Measurements from ENCODE around the gene TTF1. TPM values are rescaled to one million over a fixed set of nuclear protein-coding genes. Genes with fewer than 3 reads are reported as not detected.

The TTF1 gene
- total RNA-seq, result 8.2 and 8.6 TPM in 2 replicates

DNA sequence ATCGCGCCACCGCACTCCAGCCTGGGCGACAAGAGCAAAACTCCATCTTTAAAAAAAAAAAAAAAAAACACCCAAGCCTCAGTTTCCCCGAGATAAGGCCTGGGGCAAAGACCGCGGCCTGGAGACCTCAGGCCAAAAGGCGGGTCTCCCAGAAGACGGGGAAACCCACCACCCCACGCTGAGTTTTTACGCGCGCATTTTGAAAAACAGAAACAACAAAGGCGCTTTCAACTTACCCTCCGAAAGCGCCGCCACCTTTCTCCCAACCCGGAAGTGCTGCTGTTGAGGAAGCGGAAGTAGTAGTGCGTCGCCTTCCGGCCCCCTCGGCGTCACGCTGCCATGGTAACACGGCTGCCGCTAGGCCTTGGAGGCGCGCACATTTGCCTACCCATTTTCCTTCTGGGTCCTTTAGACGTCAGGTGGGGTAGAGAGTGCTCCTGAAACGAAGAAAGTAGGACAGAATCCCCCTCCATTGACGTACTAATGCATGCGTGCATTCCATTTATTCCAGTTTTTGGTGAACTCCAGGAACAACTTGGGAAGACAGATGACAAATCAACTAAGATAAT lies at the start of gene TTF1:
TTF1 (minus strand) TSS at position 287 of the 569 bp plus-strand sequence. CDS start 4,019 bp downstream, outside the sequence.

DNA sequence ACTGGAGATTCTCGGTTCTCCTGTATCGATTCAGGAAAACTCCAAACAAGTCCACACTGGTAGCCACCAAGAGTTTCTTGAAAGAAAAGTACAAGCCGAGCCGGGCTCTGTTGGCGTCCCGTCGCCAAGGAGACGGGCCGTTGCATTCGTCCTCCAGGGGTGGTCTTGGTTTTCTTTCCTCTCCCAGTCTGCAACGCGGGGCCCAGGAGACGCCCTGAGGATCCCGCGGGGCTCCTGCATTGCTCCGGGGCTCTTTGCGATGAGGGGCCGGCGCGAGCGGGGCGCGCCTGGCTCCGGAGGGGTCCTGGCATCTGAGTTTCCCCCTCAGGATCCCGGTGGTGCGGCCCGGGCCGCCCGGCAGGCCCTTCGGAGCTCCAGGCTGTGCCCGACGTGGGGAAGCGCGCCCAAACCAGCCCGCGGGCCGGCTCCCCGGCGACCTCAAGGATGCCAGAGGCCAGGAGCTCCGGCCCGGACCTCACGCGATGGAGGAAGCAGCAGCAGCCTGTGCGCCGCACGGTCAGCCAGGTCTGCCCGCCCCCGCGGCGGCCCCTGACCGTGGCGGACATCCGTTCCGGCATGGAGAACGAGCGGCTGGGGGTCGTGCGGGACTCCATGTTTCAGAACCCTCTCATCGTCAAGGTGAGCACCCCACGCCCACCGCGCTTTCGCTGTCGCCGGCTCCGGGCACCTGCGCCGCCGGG lies 3.3 kb upstream of the TTF1 start, which contains the start of gene CFAP77:
CFAP77 (plus strand) TSS at position 384 of the 701 bp plus-strand sequence; CDS start at position 445, 61 bp downstream.

DNA sequence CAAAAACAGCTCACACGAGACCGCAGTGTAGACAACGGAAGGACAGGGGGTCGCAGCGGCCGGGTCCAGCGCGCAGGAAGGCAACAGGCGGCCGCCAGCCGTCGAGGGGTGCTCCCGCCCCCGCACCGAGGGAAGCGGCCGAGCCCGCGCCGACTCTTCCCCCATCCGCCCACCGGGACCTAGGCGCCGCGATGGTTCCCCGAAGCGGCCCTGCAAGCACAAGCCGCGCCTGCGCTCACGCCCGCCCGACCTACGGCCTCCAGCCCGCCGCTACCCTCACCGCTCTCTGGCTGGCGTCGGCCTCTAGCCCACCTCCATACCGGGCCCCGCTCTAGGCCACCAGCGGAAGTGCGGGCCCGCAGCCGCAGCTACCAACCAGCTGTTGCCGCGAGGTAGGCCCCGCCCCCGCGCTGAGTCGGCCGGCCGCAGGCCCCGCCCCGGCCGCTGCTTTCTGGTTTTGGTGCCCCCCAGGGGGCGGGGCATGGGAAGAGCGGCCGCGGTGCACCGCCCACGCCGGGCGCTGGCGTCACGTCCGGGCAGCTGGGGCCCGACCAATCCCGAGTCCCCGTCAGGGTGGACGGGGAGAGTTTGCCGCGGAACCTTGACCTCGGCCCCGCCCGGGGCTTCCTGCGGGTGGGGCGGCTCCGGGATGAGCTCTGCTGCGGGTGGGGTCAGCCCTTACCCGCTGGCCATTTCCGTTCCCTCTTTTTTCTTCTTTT lies 51.8 kb downstream of the TTF1 start, which contains the start of gene SETX:
SETX (minus strand) TSS at position 350 of the 719 bp plus-strand sequence. CDS start 5,558 bp downstream, outside the sequence.

Other genes starting within 250 kb of the TTF1 start
- 3.5 and 4.0 TPM in 2 replicates for gene NTNG2, start 244.8 kb downstream of the TTF1 start, total RNA-seq
- 55.6 and 57.1 TPM in 2 replicates for gene SETX, start 51.9 kb downstream of the TTF1 start, total RNA-seq
- gene CFAP77, start 3.4 kb upstream of the TTF1 start, total RNA-seq, result 0.09 TPM in 1 of 2 replicates, not detected in the other
- not detected in 2 replicates for gene BARHL1, start 175.8 kb upstream of the TTF1 start, total RNA-seq